B cell (primary cell): Measurements from ENCODE around the gene CCDC97.

ENCODE experiments used
- CTCF ChIP-seq: fragments of 200-600 bp; IDR thresholded peaks from one replicate; pipeline ENCODE4 v1.8.0; 2022; ENCODE audit warnings: antibody characterized with exemption, mild to moderate bottlenecking
- EZH2 ChIP-seq: IDR thresholded peaks from 2 replicates; pipeline ENCODE4 v1.6.1; 2012; ENCODE audit warnings: borderline replicate concordance, low read depth, mild to moderate bottlenecking, moderate library complexity, low read length; ENCODE audit not compliant: insufficient read depth, poor library complexity, severe bottlenecking

GRCh38 chr19:41325947-41326706, 16.2 kb downstream of the CCDC97 start:
- TF ChIP-seq CTCF (no peak), EZH2 (no peak)
